Activated CD4-positive, alpha-beta memory T cell treated with anti-CD3 and anti-CD28 coated beads, Interleukin-2, amount 10 ng/mL, durations not matched to agents 7 days and 5 days (primary cell): ENCODE data around the gene SPPL2C. TPM values are rescaled to one million over a fixed set of nuclear protein-coding genes. Genes with fewer than 3 reads are reported as not detected.

Source experiments
- CTCF ChIA-PET: fragments of 350-600 bp; sonication (Branson Sonifier 250); formaldehyde crosslinking; loops from one replicate; lab custom pipeline; 2021; ENCODE audit warnings: antibody characterized with exemption, inconsistent platforms; lab: Charles Lee
- POLR2A ChIA-PET: fragments of 350-600 bp; sonication (Branson Sonifier 250); formaldehyde crosslinking; loops from one replicate; lab custom pipeline; 2021; ENCODE audit warnings: antibody characterized with exemption; lab: Charles Lee
- DNase-seq: peaks from one replicate; pipeline ENCODE4 v3.0.0-alpha.2; 2020
- H3K27ac Mint-ChIP-seq: one replicate; pipeline ENCODE4 v1.8.0; 2021; ENCODE audit warnings: mild to moderate bottlenecking, mixed read lengths
- H3K27me3 Mint-ChIP-seq: one replicate; pipeline ENCODE4 v1.8.0; 2021; ENCODE audit warnings: mixed read lengths
- H3K36me3 Mint-ChIP-seq: one replicate; pipeline ENCODE4 v1.8.0; 2021; ENCODE audit warnings: low read depth, mixed read lengths
- H3K4me1 Mint-ChIP-seq: one replicate; pipeline ENCODE4 v1.8.0; 2021; ENCODE audit warnings: mixed read lengths
- H3K4me3 Mint-ChIP-seq: one replicate; pipeline ENCODE4 v1.8.0; 2021; ENCODE audit warnings: mild to moderate bottlenecking, mixed read lengths
- H3K9me3 Mint-ChIP-seq: one replicate; pipeline ENCODE4 v1.8.0; 2021; ENCODE audit warnings: mixed read lengths
- total RNA-seq, 2 experiments: library from RNA; stranded (reverse); gene quantifications; one replicate each; pipeline ENCODE4 v1.2.3, GENCODE V29; 2021

The SPPL2C gene
- total RNA-seq, 2 experiments from 2014 or later: not detected

GRCh38 chr17:45836047-45837044, 8.3 kb upstream of the SPPL2C start:
- peaks cover 11% of the 10 kb centered on the region for H3K27me3 Mint-ChIP-seq
- no peak overlapping the region for H3K4me3 Mint-ChIP-seq
- H3K9me3 Mint-ChIP-seq: no peaks in the 10 kb centered on the region
- DNase-seq: no peak
- H3K36me3 Mint-ChIP-seq: no peaks in the 10 kb centered on the region
- no peak overlapping the region for H3K27ac Mint-ChIP-seq
- no peaks in the 10 kb centered on the region for H3K4me1 Mint-ChIP-seq
- ChIA-PET CTCF (interaction anchor here (0.7 to 2.2 kb wide), 2 partner anchors 54 to 196 kb away, joined by 3 to 10 read pairs; no protein-coding TSS in a partner anchor), POLR2A (no interaction called here)

DNA sequence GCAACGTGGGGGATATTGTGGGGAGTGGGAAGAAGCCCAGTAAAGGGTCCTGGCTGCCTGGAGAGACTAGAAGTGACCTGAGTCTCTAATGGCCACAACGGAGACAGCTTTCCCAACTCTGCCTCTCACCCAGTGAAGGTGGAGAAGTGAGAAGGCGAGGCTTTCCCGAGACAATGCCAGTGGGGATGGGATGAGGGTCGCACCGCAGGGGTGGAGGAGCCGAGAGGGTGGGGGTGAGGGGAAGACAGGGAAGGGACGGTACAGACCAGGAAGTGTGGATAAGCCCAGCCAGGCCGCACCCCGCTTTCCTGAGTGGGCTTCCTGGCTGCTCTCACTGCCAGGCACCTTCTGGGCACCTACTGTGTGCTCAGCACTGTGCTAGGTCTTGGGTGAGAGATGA, 7.5 kb upstream of the SPPL2C start:
- no peak for DNase-seq
- H3K4me3 Mint-ChIP-seq: no peak overlapping the region
- H3K36me3 Mint-ChIP-seq: no peaks in the 10 kb centered on the region
- H3K4me1 Mint-ChIP-seq: no peaks in the 10 kb centered on the region
- ChIA-PET POLR2A (no interaction called here), CTCF (interaction anchor here (2.2 kb wide), 1 partner anchor 197 kb away, joined by 10 read pairs; no protein-coding TSS in a partner anchor)
- H3K27me3 Mint-ChIP-seq: peaks cover 12% of the 10 kb centered on the region
- no peaks in the 10 kb centered on the region for H3K9me3 Mint-ChIP-seq
- H3K27ac Mint-ChIP-seq: no peak overlapping the region

GRCh38 chr17:45837603-45838002, 7.1 kb upstream of the SPPL2C start:
- no peaks in the 10 kb centered on the region for H3K4me1 Mint-ChIP-seq
- no peaks in the 10 kb centered on the region for H3K9me3 Mint-ChIP-seq
- peaks cover 12% of the 10 kb centered on the region for H3K27me3 Mint-ChIP-seq
- H3K27ac Mint-ChIP-seq: no peak overlapping the region
- no peak overlapping the region for H3K4me3 Mint-ChIP-seq
- POLR2A ChIA-PET: no interaction called here
- no peaks in the 10 kb centered on the region for H3K36me3 Mint-ChIP-seq
- no peak for DNase-seq
- CTCF ChIA-PET: interaction anchor here (2.2 kb wide), 1 partner anchor 197 kb away, joined by 10 read pairs; no protein-coding TSS in a partner anchor

GRCh38 chr17:45838751-45839295, 5.9 kb upstream of the SPPL2C start:
- CTCF ChIA-PET: no interaction called here
- no peaks in the 10 kb centered on the region for H3K9me3 Mint-ChIP-seq
- no peak overlapping the region for H3K27ac Mint-ChIP-seq
- no peaks in the 10 kb centered on the region for H3K36me3 Mint-ChIP-seq
- H3K27me3 Mint-ChIP-seq: peaks cover 12% of the 10 kb centered on the region
- POLR2A ChIA-PET: interaction anchor here (0.5 kb wide), 1 partner anchor 81 kb away, joined by 3 read pairs; no protein-coding TSS in a partner anchor
- H3K4me1 Mint-ChIP-seq: no peaks in the 10 kb centered on the region
- DNase-seq: no peak
- no peak overlapping the region for H3K4me3 Mint-ChIP-seq

DNA sequence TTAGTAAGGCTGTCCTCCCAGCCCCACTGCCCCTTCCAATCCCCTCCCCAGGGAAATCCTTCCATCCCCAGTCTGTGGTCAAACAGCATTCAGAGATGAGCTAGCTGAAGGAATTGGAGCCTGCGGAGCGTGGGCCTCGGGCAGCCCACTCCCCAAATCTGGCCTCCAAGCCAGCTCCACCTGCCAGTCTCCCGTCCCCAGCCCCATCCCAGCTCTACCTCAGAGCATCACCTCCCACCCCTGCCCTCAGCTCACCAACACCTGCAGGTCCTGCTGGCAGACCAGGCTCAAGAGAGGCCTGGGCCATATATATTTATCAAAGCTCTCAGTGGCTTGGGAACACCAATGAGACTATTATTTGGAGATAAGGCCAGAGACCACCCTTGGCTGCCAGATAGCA, 5.2 kb upstream of the SPPL2C start:
- H3K36me3 Mint-ChIP-seq: no peaks in the 10 kb centered on the region
- peaks cover 12% of the 10 kb centered on the region for H3K27me3 Mint-ChIP-seq
- DNase-seq: no peak
- no peak overlapping the region for H3K27ac Mint-ChIP-seq
- POLR2A ChIA-PET: no interaction called here
- CTCF ChIA-PET: no interaction called here
- no peaks in the 10 kb centered on the region for H3K4me1 Mint-ChIP-seq
- H3K4me3 Mint-ChIP-seq: no peak overlapping the region
- H3K9me3 Mint-ChIP-seq: no peaks in the 10 kb centered on the region

DNA sequence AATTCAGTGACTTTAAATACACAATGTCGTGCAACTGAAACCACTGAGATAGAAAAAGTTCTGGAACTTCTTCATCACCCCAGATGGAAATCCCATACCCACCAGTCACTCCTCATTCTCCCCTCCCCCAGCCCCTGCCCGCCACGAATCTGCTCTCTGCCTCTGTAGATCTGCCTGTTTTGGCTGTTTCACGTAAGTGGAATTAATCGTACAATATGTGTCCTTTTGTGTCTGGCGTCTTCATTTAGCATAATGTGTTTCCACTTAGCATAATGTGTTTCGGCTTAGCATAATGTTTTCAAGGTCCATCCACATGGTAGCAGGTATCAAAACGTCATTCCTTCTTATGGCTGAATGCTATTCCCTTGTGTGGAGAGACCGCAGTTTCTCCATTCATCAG, 3.5 kb upstream of the SPPL2C start:
- H3K4me3 Mint-ChIP-seq: no peak overlapping the region
- no peak for DNase-seq
- no peaks in the 10 kb centered on the region for H3K36me3 Mint-ChIP-seq
- H3K9me3 Mint-ChIP-seq: no peaks in the 10 kb centered on the region
- ChIA-PET CTCF (no interaction called here), POLR2A (no interaction called here)
- H3K4me1 Mint-ChIP-seq: no peaks in the 10 kb centered on the region
- no peak overlapping the region for H3K27ac Mint-ChIP-seq
- H3K27me3 Mint-ChIP-seq: peaks cover 12% of the 10 kb centered on the region

- Mint-ChIP-seq H3K4me3 (no peak overlapping the region), H3K27ac (no peak overlapping the region), H3K4me1 (no peaks in the 10 kb centered on the region), H3K36me3 (no peaks in the 10 kb centered on the region), H3K9me3 (no peaks in the 10 kb centered on the region), H3K27me3 (peaks cover 10% of the 10 kb centered on the region)
- DNase-seq: no peak
- ChIA-PET POLR2A (no interaction called here), CTCF (no interaction called here)
Measured at GRCh38 chr17:45841883-45842525, 2.7 kb upstream of the SPPL2C start.

- ChIA-PET POLR2A (no interaction called here), CTCF (no interaction called here)
- Mint-ChIP-seq H3K9me3 (no peaks in the 10 kb centered on the region), H3K4me3 (no peak overlapping the region), H3K27me3 (peaks cover 7% of the 10 kb centered on the region), H3K36me3 (no peaks in the 10 kb centered on the region), H3K4me1 (no peaks in the 10 kb centered on the region), H3K27ac (no peak overlapping the region)
- no peak for DNase-seq
Measured at GRCh38 chr17:45843722-45844121, 959 bp upstream of the SPPL2C start.

GRCh38 chr17:45845376-45846185, 900 bp downstream of the SPPL2C start:
- ChIA-PET POLR2A (no interaction called here), CTCF (no interaction called here)
- Mint-ChIP-seq H3K27ac (no peak overlapping the region), H3K36me3 (no peaks in the 10 kb centered on the region), H3K4me1 (no peaks in the 10 kb centered on the region), H3K4me3 (no peak overlapping the region), H3K9me3 (no peaks in the 10 kb centered on the region), H3K27me3 (peaks cover 4% of the 10 kb centered on the region)
- DNase-seq: no peak

DNA sequence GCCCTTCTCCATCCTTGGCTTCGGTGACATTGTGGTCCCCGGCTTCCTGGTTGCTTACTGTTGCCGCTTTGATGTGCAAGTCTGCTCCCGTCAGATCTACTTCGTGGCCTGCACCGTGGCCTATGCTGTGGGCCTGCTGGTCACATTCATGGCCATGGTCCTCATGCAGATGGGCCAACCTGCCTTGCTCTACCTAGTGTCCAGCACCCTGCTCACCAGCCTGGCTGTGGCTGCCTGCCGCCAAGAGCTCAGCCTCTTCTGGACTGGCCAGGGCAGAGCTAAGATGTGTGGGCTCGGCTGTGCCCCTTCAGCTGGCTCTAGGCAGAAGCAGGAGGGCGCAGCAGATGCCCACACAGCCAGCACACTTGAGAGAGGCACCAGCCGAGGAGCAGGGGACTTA, 1.5 kb downstream of the SPPL2C start:
- ChIA-PET POLR2A (no interaction called here), CTCF (no interaction called here)
- no peaks in the 10 kb centered on the region for H3K36me3 Mint-ChIP-seq
- no peak for DNase-seq
- peaks cover 6% of the 10 kb centered on the region for H3K27me3 Mint-ChIP-seq
- no peaks in the 10 kb centered on the region for H3K4me1 Mint-ChIP-seq
- no peak overlapping the region for H3K4me3 Mint-ChIP-seq
- H3K9me3 Mint-ChIP-seq: no peaks in the 10 kb centered on the region
- no peak overlapping the region for H3K27ac Mint-ChIP-seq

DNA sequence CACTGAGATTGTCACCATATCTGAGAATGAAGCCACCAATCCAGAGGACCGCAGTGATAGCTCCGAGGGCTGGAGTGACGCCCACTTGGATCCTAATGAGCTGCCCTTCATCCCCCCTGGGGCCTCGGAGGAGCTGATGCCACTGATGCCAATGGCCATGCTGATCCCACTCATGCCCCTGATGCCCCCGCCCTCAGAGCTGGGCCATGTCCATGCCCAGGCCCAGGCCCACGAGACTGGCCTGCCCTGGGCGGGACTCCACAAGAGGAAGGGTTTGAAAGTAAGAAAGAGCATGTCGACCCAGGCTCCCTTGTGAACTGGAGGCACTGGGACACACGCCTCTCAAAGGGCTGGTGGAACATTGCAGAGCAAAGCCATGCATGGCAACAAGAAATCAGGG, 2.0 kb downstream of the SPPL2C start:
- Mint-ChIP-seq H3K4me1 (no peaks in the 10 kb centered on the region), H3K4me3 (no peak overlapping the region), H3K36me3 (no peaks in the 10 kb centered on the region), H3K27me3 (peaks cover 5% of the 10 kb centered on the region), H3K9me3 (no peaks in the 10 kb centered on the region), H3K27ac (no peak overlapping the region)
- ChIA-PET POLR2A (no interaction called here), CTCF (no interaction called here)
- DNase-seq: no peak

DNA sequence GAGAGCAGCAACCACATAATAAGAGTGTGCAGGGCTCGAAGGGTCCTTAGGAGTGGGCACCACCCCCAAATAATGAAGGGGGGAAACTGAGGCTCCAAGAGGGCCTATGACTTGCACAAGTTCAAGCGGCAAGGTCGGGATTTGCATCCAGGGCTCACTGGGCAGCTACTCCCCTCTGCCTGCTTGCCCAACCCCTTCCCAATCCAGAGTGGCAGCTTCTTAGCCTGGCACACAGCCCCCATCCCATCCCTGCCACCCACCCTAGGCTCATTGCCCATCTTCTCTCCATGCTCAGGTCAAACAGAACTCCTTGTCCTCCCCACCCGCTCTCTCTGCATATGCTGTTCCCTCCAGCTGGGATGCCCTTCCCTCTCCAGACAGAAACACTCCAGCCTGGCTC, 2.4 kb downstream of the SPPL2C start:
- POLR2A ChIA-PET: no interaction called here

More for the DNA sequence above, 2.4 kb downstream of the SPPL2C start:
- H3K27me3 Mint-ChIP-seq: peaks cover 7% of the 10 kb centered on the region
- H3K4me3 Mint-ChIP-seq: no peak overlapping the region
- no peaks in the 10 kb centered on the region for H3K36me3 Mint-ChIP-seq
- no peaks in the 10 kb centered on the region for H3K9me3 Mint-ChIP-seq
- CTCF ChIA-PET: no interaction called here
- H3K4me1 Mint-ChIP-seq: no peaks in the 10 kb centered on the region
- no peak for DNase-seq
- H3K27ac Mint-ChIP-seq: no peak overlapping the region
